HG02852 (cell line): ENCODE measurements around the gene M6PR.
"Not testable (repeated sequence)": the region's sequence is repeated elsewhere in the genome, so short reads cannot be mapped to it uniquely, and the experiment has no call there.

Experiments
- ATAC-seq: cut with Tn5 transposase; IDR thresholded peaks from one replicate; pipeline ENCODE4 v1.9.1; 2021; ENCODE audit warnings: mild to moderate bottlenecking, moderate library complexity; ENCODE audit not compliant: unreplicated experiment

M6PR gene

DNA sequence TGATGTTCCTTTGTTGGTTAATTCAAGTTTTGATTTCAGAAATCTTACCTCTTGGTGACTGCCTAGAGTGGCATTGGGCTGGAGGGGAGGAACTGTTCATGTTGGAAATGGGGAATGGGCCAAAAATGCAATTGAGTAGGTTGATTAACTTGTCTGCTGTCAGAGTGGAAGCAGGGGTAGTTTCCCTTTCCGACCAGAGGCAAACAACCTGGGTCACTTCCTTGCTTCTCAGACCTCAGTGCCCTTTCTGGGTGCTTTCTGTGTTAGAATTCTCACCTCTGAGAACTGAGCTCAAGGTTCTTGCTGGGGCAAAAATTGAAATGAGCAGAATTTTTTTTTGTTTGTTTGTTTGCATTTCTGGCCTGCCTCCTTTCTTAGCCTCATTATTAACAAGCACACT lies 2.3 kb upstream of the M6PR start:
- ATAC-seq = no peak

DNA sequence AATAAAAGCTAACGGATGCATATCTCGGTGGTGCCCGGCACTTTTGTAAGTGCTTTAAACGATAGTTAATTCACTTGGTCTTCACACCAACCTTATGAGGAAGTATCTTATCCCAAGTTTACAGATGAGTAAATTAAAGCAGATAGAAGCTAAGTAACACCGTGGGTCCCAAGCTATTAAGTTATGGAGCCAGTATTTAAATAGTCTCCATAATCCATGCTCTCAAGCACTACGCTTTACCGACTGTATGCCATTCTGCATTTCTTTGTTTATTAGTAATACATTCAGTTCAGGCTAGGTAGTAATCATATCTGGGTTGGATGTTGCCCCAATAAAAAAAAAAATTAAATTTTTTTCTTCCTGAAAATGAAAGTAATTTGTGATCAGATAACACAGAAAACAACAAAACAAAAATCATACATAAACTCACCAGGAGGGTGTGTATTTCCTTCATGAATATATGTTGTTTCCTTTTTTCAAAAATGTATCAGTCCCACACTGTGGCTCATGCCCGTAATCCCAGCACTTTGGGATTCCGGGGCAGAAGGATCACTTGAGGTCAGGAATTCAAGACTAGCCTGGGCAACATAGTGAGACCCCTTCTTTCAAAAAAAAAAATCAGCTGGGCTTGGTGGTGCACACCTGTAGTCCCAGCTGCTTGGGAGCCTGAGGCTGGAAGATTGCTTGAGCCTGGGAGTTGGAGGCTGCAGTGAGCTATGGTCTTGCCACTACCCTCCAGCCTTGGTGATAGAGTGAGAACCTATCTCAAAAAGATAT lies 1.4 kb upstream of the M6PR start:
- no peak for ATAC-seq

DNA sequence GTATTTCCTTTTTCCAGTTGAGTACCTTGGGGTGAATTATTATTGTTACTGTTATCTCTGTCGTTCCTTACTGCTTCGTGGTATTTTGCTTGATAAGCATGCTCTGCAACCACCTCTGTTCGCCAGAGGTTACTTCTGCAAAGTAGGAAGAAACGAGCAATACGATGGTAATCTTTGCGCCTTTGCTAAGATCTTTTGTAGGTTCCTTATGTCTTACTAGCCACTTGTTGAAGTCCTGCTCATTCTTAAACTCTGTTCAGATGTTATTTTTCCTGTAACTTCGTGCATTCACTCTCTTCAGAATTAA lies 729 bp upstream of the M6PR start:
- ATAC-seq = peak; percentile 10

DNA sequence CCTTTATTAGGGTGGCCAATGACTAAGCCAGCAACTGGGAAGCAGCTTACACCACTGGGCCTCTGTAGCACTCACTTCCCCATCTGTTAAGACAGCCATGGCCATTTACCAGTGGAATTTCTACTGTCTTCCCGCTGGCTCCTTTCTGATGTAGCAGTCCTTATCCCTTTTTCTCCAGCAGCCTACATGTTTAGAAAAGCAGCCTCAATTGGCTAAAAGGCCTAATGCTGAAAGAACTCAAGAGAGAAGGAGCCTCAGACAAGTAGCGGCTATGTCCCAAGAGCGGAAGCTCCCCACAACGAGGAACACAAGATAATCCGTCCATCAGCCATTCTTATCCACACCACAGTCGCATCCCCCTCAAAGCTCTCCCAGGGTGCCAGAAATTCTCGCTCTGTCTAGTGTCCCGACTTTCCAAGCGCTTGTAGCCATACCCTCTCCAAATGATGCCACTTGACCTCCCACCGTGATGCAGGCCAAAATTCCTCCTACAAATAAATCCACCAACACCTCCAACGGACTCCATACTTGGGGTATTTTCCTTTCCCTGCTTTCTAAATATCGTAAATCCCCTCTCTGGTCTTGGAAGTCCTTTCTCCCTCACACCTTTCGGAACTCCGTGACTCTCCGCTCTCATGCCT lies 624 bp downstream of the M6PR start:
- no peak for ATAC-seq

DNA sequence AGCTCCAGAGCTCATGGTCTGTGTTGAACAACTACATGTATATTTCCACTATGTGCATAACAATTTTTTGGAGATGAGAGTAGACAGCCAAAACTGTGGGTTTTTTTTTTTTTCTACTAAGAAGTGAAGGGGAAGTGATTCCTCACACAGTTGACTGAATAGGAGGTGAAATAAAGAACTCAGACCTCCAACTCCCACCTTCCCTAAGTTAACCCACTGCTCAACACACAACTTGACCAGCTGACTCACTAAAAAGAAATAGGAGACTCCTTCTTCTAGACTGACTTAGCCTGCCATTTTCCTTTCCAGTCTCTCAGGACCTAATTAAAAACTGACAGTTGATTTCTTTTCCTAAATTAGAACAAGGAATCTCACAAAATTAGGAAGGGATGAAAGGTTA lies 1.7 kb downstream of the M6PR start:
- no peak for ATAC-seq

- ATAC-seq = no peak
Measured at GRCh38 chr12:8946733-8947132, 2.7 kb downstream of the M6PR start.

DNA sequence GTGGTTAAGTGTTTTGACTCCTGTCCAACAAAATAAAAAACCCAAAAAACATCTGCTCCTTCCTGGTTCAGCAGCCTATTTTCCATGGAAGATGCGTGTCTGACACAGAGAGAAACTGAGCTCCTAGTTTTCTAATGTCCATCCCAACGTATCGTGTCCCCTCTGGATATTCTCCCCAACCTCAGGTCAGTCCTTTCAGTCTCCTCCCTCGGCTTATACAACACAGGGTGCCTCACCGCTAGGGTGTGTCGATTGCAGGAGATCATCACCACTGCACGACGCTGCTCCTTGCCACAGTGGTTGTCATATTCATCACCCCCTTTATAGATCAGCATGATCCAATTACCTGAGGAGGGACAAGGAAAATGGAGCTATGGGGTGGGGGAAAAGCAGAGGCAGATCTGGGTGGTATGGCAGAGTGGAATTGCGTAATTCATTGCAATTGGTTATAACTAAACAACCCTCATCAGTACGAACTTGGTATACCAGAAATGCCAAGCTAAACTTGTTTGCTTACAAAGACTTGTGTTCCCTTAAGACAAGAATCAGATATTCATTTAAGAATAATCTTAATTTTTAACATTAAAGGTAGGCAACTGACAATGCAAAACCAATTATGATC lies 5.8 kb downstream of the M6PR start:
- no peak for ATAC-seq

DNA sequence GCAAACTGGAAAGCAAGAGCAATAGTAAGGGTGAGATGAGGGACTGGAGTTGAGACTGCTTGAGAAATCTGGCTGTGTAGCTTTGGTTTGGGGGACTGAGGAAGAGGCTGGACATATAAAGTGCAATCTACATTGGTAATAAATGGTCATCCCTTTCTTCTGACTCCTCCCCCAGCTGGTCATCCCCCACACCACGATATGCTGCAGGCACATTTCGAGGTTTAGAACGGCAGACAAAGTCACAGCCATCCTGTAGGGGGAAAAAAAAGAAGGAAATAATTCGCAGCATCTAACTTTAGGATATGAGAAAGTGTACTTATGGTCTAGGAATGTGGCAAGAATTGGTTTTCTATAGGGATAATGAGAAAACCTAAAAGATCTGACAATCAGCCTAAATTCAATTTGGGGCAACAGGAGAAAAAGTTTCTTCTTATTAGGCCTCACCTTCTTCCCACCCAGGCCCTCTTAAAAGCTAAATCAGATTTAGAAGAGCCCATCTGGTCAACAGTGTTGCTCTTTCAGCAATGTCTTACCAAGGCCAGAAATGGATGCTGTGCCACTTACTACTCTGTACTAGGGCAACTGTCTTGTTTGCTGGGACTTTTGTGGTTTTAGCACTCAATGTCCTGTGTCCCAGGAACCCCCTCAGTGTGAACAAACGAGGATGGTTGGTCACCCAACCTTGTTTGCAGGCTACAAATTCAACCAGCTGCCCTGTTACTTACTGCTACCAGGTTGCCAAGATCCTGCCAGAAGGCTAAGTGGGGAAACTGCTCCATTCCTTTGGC lies 7.6 kb downstream of the M6PR start:
- no peak for ATAC-seq

GRCh38 chr12:8937842-8938442 lies 11.5 kb downstream of the M6PR start:
- not testable (repeated sequence) for ATAC-seq

DNA sequence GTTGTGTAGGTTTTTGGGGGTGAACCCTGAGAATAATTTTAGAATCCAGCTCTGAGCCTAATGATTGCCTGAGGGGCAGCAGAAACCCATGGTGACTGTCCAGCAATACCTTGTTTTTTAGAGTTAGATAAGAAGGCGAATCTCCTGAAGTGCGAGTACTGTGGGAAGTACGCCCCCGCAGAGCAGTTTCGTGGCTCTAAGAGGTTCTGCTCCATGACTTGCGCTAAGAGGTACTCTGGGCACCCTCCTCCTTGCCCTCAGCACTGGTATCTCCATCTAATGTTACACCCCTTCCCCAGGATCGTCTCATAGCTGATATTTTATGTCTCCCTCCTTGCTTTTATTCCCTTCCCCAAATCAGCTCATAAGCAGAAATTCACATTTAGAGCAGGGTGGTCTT lies 12.7 kb downstream of the M6PR start:
- no peak for ATAC-seq

DNA sequence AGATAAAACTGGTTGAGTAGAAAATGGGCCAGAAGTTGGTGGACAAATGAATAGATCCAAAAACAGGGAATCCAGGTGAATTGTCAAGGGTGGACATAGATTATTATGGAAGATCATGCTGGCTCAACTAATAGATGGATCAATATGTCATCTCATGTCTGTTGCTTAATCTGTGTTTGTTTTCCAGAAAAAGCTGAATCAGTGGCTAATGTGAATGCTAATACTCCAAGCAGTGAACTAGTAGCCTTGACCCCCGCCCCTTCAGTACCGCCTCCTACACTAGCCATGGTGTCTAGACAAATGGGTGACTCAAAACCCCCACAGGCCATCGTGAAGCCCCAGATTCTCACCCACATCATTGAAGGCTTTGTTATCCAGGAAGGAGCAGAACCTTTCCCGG lies 15.4 kb downstream of the M6PR start:
- ATAC-seq = not testable (repeated sequence)

GRCh38 chr12:8932464-8932863 lies 17.0 kb downstream of the M6PR start:
- ATAC-seq = not testable (repeated sequence)

DNA sequence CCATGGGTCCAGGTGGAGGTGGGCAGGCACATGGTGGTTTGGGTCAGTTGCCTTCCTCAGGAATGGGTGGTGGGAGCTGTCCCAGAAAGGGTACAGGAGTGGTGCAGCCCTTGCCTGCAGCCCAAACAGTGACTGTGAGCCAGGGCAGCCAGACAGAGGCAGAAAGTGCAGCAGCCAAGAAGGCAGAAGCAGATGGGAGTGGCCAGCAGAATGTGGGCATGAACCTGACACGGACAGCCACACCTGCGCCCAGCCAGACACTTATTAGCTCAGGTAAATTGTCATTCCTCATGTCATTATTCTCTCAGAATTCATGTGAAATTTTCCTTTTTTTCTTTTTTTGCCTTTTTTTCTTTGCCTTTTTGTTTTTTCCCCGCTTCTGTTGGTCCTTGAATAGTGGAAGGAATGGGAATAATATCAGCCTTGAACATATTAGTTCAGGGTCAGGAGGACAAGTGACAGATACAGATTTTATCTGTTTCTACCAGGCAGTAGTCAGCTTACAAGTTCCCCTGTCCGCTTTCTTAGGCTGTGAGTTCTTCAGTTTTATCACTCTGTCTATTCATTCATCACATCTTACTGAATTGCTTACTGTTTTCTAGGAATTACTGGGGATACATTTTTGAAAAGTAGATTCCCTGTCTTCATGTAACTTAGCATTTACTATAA lies 18.7 kb downstream of the M6PR start:
- ATAC-seq = not testable (repeated sequence)

DNA sequence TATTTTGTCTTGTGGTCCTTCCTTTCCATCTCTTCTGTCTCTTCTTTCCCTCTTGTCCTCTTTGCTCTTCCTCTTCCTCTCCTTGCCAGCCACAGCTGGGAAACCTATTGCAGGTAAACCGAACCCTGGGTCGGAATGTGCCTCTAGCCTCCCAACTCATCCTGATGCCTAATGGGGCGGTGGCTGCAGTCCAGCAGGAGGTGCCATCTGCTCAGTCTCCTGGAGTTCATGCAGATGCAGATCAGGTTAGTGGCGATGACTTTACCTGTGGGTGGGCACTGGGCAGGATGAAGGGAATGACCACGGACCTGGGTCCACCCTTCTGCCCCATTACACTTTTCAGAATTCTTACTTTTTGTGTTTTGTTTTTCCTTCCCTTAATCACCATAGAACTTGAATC lies 26.9 kb downstream of the M6PR start:
- no peak for ATAC-seq

DNA sequence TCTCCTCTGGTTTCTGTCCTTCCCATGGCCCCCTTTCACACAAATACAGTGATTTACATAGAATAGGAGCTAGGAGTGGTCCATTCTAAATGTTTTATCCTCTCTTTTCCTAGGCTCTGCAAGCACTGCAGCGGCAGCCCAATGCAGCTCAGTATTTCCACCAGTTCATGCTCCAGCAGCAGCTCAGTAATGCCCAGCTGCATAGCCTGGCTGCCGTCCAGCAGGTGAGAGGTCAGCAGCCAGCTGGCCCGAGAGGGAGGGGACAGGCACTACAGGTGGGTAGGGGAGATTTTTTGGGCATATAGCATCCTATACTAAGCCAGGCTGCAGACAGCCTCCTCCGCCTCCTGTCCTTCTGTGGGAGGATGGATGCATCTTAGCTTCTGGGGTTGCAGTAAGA lies 29.8 kb downstream of the M6PR start:
- ATAC-seq = not testable (repeated sequence)

- no peak for ATAC-seq
Measured at GRCh38 chr12:8917751-8918150, 31.7 kb downstream of the M6PR start.

- ATAC-seq = no peak
Measured at GRCh38 chr12:8917031-8917430, 32.4 kb downstream of the M6PR start.

GRCh38 chr12:8916154-8916553 lies 33.3 kb downstream of the M6PR start:
- ATAC-seq = no peak

DNA sequence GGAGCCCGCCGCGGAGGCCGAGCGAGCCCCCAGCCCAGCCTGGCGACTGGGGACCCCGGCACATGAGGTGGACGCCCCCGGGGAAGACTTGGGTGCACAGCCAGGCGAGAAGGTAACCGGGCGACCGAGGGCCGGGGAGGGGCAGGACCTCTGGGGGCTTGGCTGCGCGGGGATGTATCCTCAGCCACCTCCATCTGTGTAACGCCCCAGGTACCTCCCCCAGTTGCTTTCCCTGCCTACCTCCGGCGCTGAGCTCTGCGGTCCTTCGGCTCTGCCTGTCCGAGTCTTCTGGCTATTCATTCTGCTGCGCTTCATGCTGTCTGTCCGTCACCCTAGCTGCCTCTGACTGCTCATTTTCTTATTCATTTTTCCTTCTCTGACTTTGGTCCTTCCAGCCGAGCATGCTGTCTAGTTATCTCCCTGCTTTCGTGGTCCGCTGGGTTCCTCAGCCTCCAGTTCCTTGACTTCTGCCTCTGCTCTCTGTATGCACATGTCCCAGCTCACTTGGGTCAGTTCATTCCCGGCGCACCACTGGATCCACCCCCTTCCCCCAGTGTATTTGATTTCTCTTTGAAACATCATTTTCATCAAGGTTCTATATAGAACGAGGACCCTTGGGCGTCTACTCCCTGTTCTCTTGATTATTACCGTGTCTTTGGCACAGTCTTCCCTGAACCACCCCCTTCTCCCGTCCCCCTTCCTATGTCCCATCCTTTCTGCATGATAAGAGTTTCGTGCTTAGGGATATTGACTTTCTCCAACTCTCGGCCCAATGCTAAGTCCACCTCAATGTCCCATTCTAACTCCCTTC lies 34.5 kb downstream of the M6PR start:
- peak; percentile 83 for ATAC-seq
